Gastroesophageal sphincter (tissue), 4 donors: Measurements from ENCODE around the gene CASKIN1. TPM values are rescaled to one million over a fixed set of nuclear protein-coding genes. Genes with fewer than 3 reads are reported as not detected.

ENCODE experiments used
- ATAC-seq: fragments of 150-250 bp; one replicate; pipeline ENCODE4 v1.9.1; 2016; ENCODE audit warnings: mild to moderate bottlenecking, moderate library complexity
- H3K27ac ChIP-seq, 4 donors: fragments of 200-600 bp; sonication (generic) in 3 of 4; 1 replicate in 3 of 4; 2 replicates in 1 of 4; pipeline ENCODE4 v1.5.1; 2016 to 2019
- H3K27me3 ChIP-seq: fragments of 200-600 bp; sonication (generic); one replicate; pipeline ENCODE4 v1.5.1; 2019
- H3K36me3 ChIP-seq, 2 donors: fragments of 200-600 bp; sonication (generic); one replicate each; pipeline ENCODE4 v1.5.1; 2019; ENCODE audit warnings: control low read depth in 1 of 2
- H3K4me1 ChIP-seq, 3 donors: fragments of 200-600 bp; sonication (generic); 1 replicate in 2 of 3; 2 replicates in 1 of 3; pipeline ENCODE4 v1.5.1; 2016 to 2019; ENCODE audit warnings: control low read depth in 2 of 3
- H3K4me3 ChIP-seq, 2 donors: fragments of 200-600 bp; sonication (generic); one replicate each; pipeline ENCODE4 v1.5.1; 2019; ENCODE audit warnings: mild to moderate bottlenecking in 1 of 2, moderate library complexity in 1 of 2
- H3K9me3 ChIP-seq, 3 donors: fragments of 200-600 bp; sonication (generic); one replicate each; pipeline ENCODE4 v1.5.1; 2017 to 2019; ENCODE audit warnings: control low read depth in 2 of 3
- EP300 ChIP-seq: sonication (generic); formaldehyde crosslinking; IDR thresholded peaks from one replicate; pipeline ENCODE4 v1.6.1; 2017; ENCODE audit warnings: antibody characterized with exemption, mild to moderate bottlenecking
- POLR2A ChIP-seq, 2 donors: fragments of 450-650 bp; IDR thresholded peaks; one replicate each; pipeline ENCODE4 v1.6.1; 2017; ENCODE audit warnings: antibody characterized with exemption in 2 of 2, mild to moderate bottlenecking in 2 of 2, moderate library complexity in 1 of 2
- POLR2AphosphoS5 ChIP-seq: sonication (generic); formaldehyde crosslinking; IDR thresholded peaks from one replicate; pipeline ENCODE4 v1.6.1; 2017; ENCODE audit warnings: antibody characterized with exemption
- WGBS, 2 donors: methylation state at CpG; one replicate each; pipeline ENCODE4 v1.1.5; 2018; ENCODE audit warnings: low coverage in 1 of 2; 5-methylcytosine and 5-hydroxymethylcytosine counted together
- total RNA-seq, 4 donors: library from RNA; depleted of rRNA; stranded (reverse); fragments of >200 nt; gene quantifications; one replicate each; pipeline ENCODE4 v1.1.0, GENCODE V29; 2016
- TF ChIP-seq, protein P1 (sequence below), 4 experiments: fragments of 200-600 bp in 2 of 4; fragments of 450-650 bp in 2 of 4; sonication (generic) in 1 of 4; IDR thresholded peaks; one replicate each; pipeline ENCODE4 v1.5.1; 2017 to 2019; ENCODE audit warnings: antibody characterized with exemption in 4 of 4, mild to moderate bottlenecking in 2 of 4, moderate library complexity in 2 of 4

Gene CASKIN1
- total RNA-seq, 4 donors from 2014 or later = 0.27 to 0.35 TPM; not detected in 2

DNA sequence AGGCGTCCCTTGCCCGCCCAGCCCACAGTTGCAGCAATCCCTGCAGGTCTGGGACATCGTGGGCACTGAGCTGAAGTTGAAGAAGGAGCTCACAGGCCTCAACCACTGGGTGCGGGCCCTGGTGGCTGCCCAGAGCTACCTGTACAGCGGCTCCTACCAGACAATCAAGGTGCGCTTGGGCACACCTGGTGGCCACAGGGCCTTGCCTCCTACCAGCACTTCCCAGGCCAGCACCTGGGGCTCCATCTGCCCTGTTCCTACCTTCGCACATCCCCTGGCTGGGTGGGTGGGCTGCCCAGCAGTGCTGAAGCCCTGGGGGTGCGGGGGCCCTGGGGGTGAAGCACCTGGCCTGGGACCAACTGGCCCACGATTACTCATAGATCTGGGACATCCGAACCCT lies 21.0 kb downstream of the CASKIN1 start:
- Histone ChIP-seq H3K27ac (no peak overlapping the region), H3K9me3 (no peaks in the 10 kb centered on the region), H3K4me1 (peaks cover 0 to 6% (median 0%) of the 10 kb centered on the region in 3 donors), H3K36me3 (peaks cover 0 to 79% of the 10 kb centered on the region in 2 donors), H3K27me3 (peaks cover 12% of the 10 kb centered on the region), H3K4me3 (no peak overlapping the region)
- WGBS, 2 donors = no CpG with 5 or more reads among the region's 10 CpGs
- TF ChIP-seq EP300 = no peak
- no peak for TF ChIP-seq POLR2AphosphoS5
- TF ChIP-seq, protein P1, sequence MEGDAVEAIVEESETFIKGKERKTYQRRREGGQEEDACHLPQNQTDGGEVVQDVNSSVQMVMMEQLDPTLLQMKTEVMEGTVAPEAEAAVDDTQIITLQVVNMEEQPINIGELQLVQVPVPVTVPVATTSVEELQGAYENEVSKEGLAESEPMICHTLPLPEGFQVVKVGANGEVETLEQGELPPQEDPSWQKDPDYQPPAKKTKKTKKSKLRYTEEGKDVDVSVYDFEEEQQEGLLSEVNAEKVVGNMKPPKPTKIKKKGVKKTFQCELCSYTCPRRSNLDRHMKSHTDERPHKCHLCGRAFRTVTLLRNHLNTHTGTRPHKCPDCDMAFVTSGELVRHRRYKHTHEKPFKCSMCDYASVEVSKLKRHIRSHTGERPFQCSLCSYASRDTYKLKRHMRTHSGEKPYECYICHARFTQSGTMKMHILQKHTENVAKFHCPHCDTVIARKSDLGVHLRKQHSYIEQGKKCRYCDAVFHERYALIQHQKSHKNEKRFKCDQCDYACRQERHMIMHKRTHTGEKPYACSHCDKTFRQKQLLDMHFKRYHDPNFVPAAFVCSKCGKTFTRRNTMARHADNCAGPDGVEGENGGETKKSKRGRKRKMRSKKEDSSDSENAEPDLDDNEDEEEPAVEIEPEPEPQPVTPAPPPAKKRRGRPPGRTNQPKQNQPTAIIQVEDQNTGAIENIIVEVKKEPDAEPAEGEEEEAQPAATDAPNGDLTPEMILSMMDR (IDR thresholded peaks at IDR 0.05) = no peak
- no peak for TF ChIP-seq POLR2A (IDR thresholded peaks at IDR 0.05)
- no peak for ATAC-seq

DNA sequence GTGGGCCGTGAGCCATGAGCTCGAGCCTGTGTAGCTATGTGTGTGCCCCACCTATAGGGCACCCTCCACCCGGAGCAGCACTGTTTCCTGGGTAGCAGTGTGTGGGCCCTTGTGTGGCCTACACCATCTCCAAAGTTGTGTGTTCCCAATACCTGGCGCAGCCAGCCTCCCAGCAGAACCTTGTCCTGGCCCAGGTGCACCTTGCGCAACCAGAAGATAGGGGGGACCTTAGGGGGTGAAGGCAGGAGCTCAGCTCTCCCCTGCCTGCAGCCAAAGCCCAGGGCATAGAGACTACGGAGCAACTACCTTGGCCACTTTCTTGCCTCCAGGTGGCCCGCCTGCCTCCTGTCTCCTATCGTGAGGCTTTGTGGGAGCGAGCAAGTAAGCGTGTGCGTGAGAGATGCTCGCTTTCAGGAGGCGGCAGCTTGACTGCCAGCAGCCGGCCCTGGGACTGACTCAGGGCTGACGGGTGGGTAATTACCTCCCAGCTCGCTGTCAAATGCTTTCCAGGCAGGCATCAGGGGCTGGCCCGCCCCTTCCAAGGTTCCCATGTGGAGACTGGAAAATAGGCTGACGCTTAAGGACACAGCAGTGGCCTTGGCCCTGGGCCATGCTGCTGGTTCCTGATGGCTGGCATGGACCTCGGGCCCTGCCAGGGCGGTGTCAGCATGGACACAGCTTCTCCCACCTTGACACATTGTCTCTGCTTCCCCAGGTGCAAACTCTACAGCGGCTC lies 21.8 kb downstream of the CASKIN1 start:
- Histone ChIP-seq H3K27me3 (peaks cover 10% of the 10 kb centered on the region), H3K4me3 (no peak overlapping the region), H3K27ac (no peak overlapping the region), H3K9me3 (no peaks in the 10 kb centered on the region), H3K36me3 (peaks cover 0 to 88% of the 10 kb centered on the region in 2 donors), H3K4me1 (peaks cover 0 to 9% (median 0%) of the 10 kb centered on the region in 3 donors)
- TF ChIP-seq EP300 = no peak
- no peak for TF ChIP-seq POLR2AphosphoS5
- TF ChIP-seq POLR2A (IDR thresholded peaks at IDR 0.05) = no peak
- TF ChIP-seq, protein P1 (IDR thresholded peaks at IDR 0.05) = no peak
- WGBS, 2 donors = no CpG with 5 or more reads among the region's 21 CpGs
- no peak for ATAC-seq

DNA sequence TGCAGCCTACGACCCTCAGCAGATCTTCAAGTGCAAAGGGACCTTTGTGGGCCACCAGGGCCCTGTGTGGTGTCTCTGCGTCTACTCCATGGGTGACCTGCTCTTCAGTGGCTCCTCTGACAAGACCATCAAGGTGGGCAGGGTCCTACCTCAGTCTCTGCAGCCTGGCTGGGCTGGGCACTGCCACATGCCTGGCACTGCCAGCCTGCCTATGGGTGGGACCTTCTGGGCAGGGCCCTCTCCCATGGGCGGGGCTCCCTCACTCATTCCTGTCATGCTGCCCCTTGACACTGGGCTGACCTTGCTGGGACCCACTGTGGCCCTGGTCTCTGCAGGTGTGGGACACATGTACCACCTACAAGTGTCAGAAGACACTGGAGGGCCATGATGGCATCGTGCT lies 22.5 kb downstream of the CASKIN1 start:
- Histone ChIP-seq H3K9me3 (no peaks in the 10 kb centered on the region), H3K27me3 (peaks cover 6% of the 10 kb centered on the region), H3K27ac (no peak overlapping the region), H3K36me3 (peaks cover 0 to 95% of the 10 kb centered on the region in 2 donors), H3K4me3 (no peak overlapping the region), H3K4me1 (peaks cover 0 to 15% (median 0%) of the 10 kb centered on the region in 3 donors)
- WGBS, 2 donors = 60% methylated on average over 1 of the region's 4 CpGs; no CpG with 5 or more reads in 1 of the 2 donors
- TF ChIP-seq, protein P1 (IDR thresholded peaks at IDR 0.05) = no peak
- no peak for ATAC-seq

DNA sequence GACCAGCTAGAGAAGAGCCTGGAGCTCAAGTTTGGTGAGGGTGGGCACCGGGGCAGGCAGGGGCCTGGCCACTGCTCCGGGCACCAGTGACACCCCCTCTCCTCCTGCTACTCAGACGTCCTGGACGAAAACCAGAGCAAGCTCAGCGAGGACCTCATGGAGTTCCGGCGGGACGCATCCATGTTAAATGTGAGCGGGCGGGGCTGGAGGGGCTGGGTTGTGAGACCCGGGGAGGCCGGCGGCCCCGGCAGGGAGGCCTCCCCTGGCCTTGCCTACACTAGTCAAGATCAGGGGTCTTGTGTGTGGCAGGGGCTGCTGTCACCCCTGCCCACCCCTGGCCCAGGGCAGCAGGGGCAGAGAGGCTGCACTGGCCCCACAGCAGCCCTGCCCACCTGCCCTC lies 23.0 kb downstream of the CASKIN1 start:
- no peaks in the 10 kb centered on the region for H3K9me3 ChIP-seq
- no peak for TF ChIP-seq POLR2AphosphoS5
- TF ChIP-seq, protein P1 (IDR thresholded peaks at IDR 0.05) = no peak
- no peak for TF ChIP-seq POLR2A (IDR thresholded peaks at IDR 0.05)
- no peak for TF ChIP-seq EP300
- WGBS, 2 donors = no CpG with 5 or more reads among the region's 14 CpGs

More for the DNA sequence above, 23.0 kb downstream of the CASKIN1 start:
- peaks cover 0 to 100% of the 10 kb centered on the region in 2 donors for H3K36me3 ChIP-seq
- no peak overlapping the region for H3K4me3 ChIP-seq
- no peak overlapping the region for H3K27ac ChIP-seq
- peaks cover 0 to 11% (median 0%) of the 10 kb centered on the region in 3 donors for H3K4me1 ChIP-seq
- peaks cover 4% of the 10 kb centered on the region for H3K27me3 ChIP-seq
- no peak for ATAC-seq
